ENCODE results near the gene OTOF. TPM values are rescaled to one million over a fixed set of nuclear protein-coding genes. Genes with fewer than 3 reads are reported as not detected.

OTOF gene
- total and polyA plus RNA-seq, 2 experiments from 2014 or later: 0.21 to 0.23 TPM

- H2AFZ ChIP-seq: no peak overlapping the region
- H3F3A ChIP-seq (replicated peaks; ENCODE audit: low read depth): no peaks in the 10 kb centered on the region
- no peaks in the 10 kb centered on the region for H3K27me3 Mint-ChIP-seq (ENCODE audit: insufficient read depth, low read depth, poor library complexity)
- no peak overlapping the region for H3K4me3 ChIP-seq
- no peaks in the 10 kb centered on the region for H3K36me3 ChIP-seq (ENCODE audit: insufficient read depth)
- H3K79me2 ChIP-seq (replicated peaks; ENCODE audit: insufficient read depth): no peaks in the 10 kb centered on the region
- no peak overlapping the region; the same call in 1 of the 2 replicates for H3K27ac Mint-ChIP-seq
- DNase-seq (ENCODE audit: low spot score) (no peak), ATAC-seq (no peak)
- no peaks in the 10 kb centered on the region for H3K9me3 Mint-ChIP-seq
- H3K27me3 ChIP-seq (ENCODE audit: insufficient read depth): no peaks in the 10 kb centered on the region
- peaks cover 7% of the 10 kb centered on the region; the same call in 1 of the 2 replicates for H3K4me1 ChIP-seq (ENCODE audit: insufficient read depth)
- H3K9me2 ChIP-seq (ENCODE audit: insufficient read depth): 0 out of 2 replicates have a peak, but pooled peaks cover 7% of the 10 kb centered on the region
- TF ChIP-seq CTCF (conservative IDR thresholded peaks at IDR 0.05; ENCODE audit: low read depth in 2 of 2): no peak
- no peak for TF ChIP-seq ZNF331 (CRISPR knock-in tag; IDR thresholded peaks at IDR 0.05; ENCODE audit: low read depth)
- TF ChIP-seq EZH2 (IDR thresholded peaks at IDR 0.05; ENCODE audit: low read depth, unreplicated experiment): no peak
- TF ChIP-seq EZH2phosphoT487 (IDR thresholded peaks at IDR 0.05; ENCODE audit: unreplicated experiment): no peak
- TF ChIP-seq REST (IDR thresholded peaks at IDR 0.05; ENCODE audit: unreplicated experiment): no peak
- no peak for TF ChIP-seq ZNF114 (CRISPR knock-in tag; IDR thresholded peaks at IDR 0.05)
- TF ChIP-seq NANOG (IDR thresholded peaks at IDR 0.05; ENCODE audit: borderline replicate concordance): no peak
- no peak for TF ChIP-seq CREB1 (CRISPR knock-in tag; IDR thresholded peaks at IDR 0.05; ENCODE audit: low read depth)
- TF ChIP-seq ETS1 (IDR thresholded peaks at IDR 0.05): no peak
- TF ChIP-seq ZNF462 (CRISPR knock-in tag; IDR thresholded peaks at IDR 0.05): no peak
- TF ChIP-seq POLR2AphosphoS5 (IDR thresholded peaks at IDR 0.05; ENCODE audit: low read depth): no peak
- no peak for TF ChIP-seq STAT1 (IDR thresholded peaks at IDR 0.05; ENCODE audit: unreplicated experiment)
- no peak for TF ChIP-seq JUNB (IDR thresholded peaks at IDR 0.05; ENCODE audit: unreplicated experiment)
- no peaks in the 10 kb centered on the region; the same call in 2 of the 3 replicates for H3K36me3 Mint-ChIP-seq (ENCODE audit: low read depth)
- H3K4me2 ChIP-seq: no peak overlapping the region
- no peaks in the 10 kb centered on the region for H4K20me1 ChIP-seq (replicated peaks; ENCODE audit: insufficient read depth)
- H3K4me1 Mint-ChIP-seq: peaks cover 11% of the 10 kb centered on the region; the same call in 2 of the 3 replicates
- H3K27ac ChIP-seq (ENCODE audit: low read depth): no peak overlapping the region
- H3K4me3 Mint-ChIP-seq: no peak overlapping the region
These were observed 53.7 kb downstream of the OTOF start for GRCh38 chr2:26424221-26424620.

Data from GM23338 (cell line).